HepG2 (cell line): ENCODE data around the gene EIF1. TPM values are rescaled to one million over a fixed set of nuclear protein-coding genes. Genes with fewer than 3 reads are reported as not detected.

Source experiments
- TFAP4 ChIP-seq: sonication (generic); IDR thresholded peaks from 2 replicates; pipeline ENCODE4 v1.6.1; 2016; ENCODE audit warnings: low read depth, borderline replicate concordance
- ZBTB1 ChIP-seq: sonication (generic); formaldehyde crosslinking; IDR thresholded peaks from 2 replicates; pipeline ENCODE4 v1.4.0; 2020; ENCODE audit warnings: missing genetic modification reagents, borderline replicate concordance
- ZNF280B ChIP-seq: sonication (generic); formaldehyde crosslinking; IDR thresholded peaks from 2 replicates; pipeline ENCODE4 v1.5.0; 2020; ENCODE audit warnings: missing genetic modification reagents, mild to moderate bottlenecking, borderline replicate concordance
- ZNF292 ChIP-seq: sonication (generic); formaldehyde crosslinking; IDR thresholded peaks from 2 replicates; pipeline ENCODE4 v1.8.1; 2022; ENCODE audit warnings: mild to moderate bottlenecking, low read depth, missing genetic modification reagents, borderline replicate concordance
- polyA plus RNA-seq, 8 experiments: library from polyadenylated mRNA; depleted of rRNA in 3 of 8; stranded (reverse) in 7 of 8; unstranded in 1 of 8; fragments of >200 nt; fragmentation: Illumina TruSeq in 4 of 8; extraction: Trizol in 4 of 8; gene quantifications; 2 replicates each; pipeline versions ENCODE4 v1.2.1 to v1.2.3, GENCODE V29; 2011 to 2016; ENCODE audit warnings: low read depth in 4 of 8, missing spikeins in 1 of 8, mixed read lengths in 1 of 8; ENCODE audit not compliant: insufficient read depth in 1 of 8
- total RNA-seq, 5 experiments: library from RNA; depleted of rRNA; stranded (reverse); fragments of >200 nt; fragmentation: Illumina TruSeq; extraction: Trizol; gene quantifications; 2 replicates each; pipeline ENCODE4 v1.2.3, GENCODE V29; 2016; ENCODE audit warnings: low read depth in 1 of 5
- TF ChIP-seq, protein P1 (sequence below): sonication (generic); formaldehyde crosslinking; IDR thresholded peaks from 2 replicates; pipeline ENCODE4 v1.4.0; 2020; ENCODE audit warnings: missing genetic modification reagents

The EIF1 gene
- total and polyA plus RNA-seq, 2 of the 13 experiments (the other 11 are each of a cell fraction or from before 2014, with no cell fraction given): 147 to 517 TPM

GRCh38 chr17:41647038-41647813 is 41.5 kb upstream of the EIF1 start (continued):
- TF ChIP-seq, protein P1, sequence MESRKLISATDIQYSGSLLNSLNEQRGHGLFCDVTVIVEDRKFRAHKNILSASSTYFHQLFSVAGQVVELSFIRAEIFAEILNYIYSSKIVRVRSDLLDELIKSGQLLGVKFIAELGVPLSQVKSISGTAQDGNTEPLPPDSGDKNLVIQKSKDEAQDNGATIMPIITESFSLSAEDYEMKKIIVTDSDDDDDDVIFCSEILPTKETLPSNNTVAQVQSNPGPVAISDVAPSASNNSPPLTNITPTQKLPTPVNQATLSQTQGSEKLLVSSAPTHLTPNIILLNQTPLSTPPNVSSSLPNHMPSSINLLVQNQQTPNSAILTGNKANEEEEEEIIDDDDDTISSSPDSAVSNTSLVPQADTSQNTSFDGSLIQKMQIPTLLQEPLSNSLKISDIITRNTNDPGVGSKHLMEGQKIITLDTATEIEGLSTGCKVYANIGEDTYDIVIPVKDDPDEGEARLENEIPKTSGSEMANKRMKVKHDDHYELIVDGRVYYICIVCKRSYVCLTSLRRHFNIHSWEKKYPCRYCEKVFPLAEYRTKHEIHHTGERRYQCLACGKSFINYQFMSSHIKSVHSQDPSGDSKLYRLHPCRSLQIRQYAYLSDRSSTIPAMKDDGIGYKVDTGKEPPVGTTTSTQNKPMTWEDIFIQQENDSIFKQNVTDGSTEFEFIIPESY (CRISPR knock-in tag): peak; percentile 60; the same call in 1 of the 2 replicates
- TF ChIP-seq TFAP4 (no peak), ZBTB1 (CRISPR knock-in tag) (no peak), ZNF292 (no peak), ZNF280B (CRISPR knock-in tag) (peak; percentile 19; the same call in 1 of the 2 replicates)
- TF ChIP-seq, all 625 proteins: peak for 6
